COLO829 (cell line): ENCODE data around the gene CA10.

Source experiments
- DNase-seq: peaks from one replicate; pipeline ENCODE4 v3.0.0; 2012; ENCODE audit warnings: low spot score

CA10 gene

GRCh38 chr17:51590071-51590656 is 568.4 kb downstream of the CA10 start:
- peak; percentile 45 for DNase-seq

GRCh38 chr17:51588063-51588462 is 570.5 kb downstream of the CA10 start:
- DNase-seq: no peak

- DNase-seq: no peak
Measured at GRCh38 chr17:51587516-51587915, 571.0 kb downstream of the CA10 start.

GRCh38 chr17:51585514-51586104 is 572.9 kb downstream of the CA10 start:
- peak; percentile 27 for DNase-seq

GRCh38 chr17:51580869-51581268 is 577.6 kb downstream of the CA10 start:
- DNase-seq: no peak
